Hepatocyte (in vitro differentiated cells): ENCODE data around the gene AMIGO1.

Source experiments
- EZH2 ChIP-seq: fragments of 200-600 bp; sonication (generic); IDR thresholded peaks from 2 replicates; pipeline ENCODE4 v1.6.1; 2016; ENCODE audit warnings: antibody characterized with exemption, mild to moderate bottlenecking, borderline replicate concordance
- TF ChIP-seq, protein P1 (sequence below): fragments of 200-600 bp; sonication (generic); IDR thresholded peaks from 2 replicates; pipeline ENCODE4 v1.5.1; 2016; ENCODE audit warnings: antibody characterized with exemption, mild to moderate bottlenecking; ENCODE audit not compliant: poor library complexity

DNA sequence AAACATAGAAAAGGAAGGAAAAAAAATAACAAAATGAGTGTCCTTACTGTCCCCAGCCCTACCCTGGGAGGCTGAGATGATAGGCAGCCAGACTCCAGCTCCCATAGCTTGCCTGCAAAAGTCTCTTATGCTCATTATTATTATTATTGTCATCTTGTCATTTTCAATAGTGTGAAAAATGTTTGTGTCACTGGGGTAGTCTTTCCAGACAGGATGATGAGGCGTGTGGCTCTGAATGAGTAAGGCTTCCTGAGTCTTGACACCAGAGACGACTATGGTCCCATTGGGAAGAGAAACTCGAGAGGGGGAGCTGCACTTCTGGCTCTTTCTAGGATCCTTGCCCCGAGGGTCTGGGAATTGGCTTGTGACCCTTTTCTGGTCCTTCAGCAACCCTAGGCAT, 16.7 kb downstream of the AMIGO1 start:
- TF ChIP-seq, protein P1, sequence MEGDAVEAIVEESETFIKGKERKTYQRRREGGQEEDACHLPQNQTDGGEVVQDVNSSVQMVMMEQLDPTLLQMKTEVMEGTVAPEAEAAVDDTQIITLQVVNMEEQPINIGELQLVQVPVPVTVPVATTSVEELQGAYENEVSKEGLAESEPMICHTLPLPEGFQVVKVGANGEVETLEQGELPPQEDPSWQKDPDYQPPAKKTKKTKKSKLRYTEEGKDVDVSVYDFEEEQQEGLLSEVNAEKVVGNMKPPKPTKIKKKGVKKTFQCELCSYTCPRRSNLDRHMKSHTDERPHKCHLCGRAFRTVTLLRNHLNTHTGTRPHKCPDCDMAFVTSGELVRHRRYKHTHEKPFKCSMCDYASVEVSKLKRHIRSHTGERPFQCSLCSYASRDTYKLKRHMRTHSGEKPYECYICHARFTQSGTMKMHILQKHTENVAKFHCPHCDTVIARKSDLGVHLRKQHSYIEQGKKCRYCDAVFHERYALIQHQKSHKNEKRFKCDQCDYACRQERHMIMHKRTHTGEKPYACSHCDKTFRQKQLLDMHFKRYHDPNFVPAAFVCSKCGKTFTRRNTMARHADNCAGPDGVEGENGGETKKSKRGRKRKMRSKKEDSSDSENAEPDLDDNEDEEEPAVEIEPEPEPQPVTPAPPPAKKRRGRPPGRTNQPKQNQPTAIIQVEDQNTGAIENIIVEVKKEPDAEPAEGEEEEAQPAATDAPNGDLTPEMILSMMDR: no peak
- no peak for TF ChIP-seq EZH2
